HepG2 (cell line): ENCODE results near the gene ZMYND8. TPM values are rescaled to one million over a fixed set of nuclear protein-coding genes. Genes with fewer than 3 reads are reported as not detected.

ENCODE experiments used
- ATAC-seq: fragments of 200-7000 bp; cut with Tn5 transposase; 3 replicates; pipeline ENCODE4 v1.9.1; 2020; ENCODE audit warnings: mild to moderate bottlenecking, moderate library complexity
- BruUV-seq: library from RNA; stranded (reverse); fragments of 400-500 nt; replicated peaks from 2 replicates; lab custom pipeline; 2021; lab: Mats Ljungman, UMichigan
- CTCF ChIA-PET: fragments of 300-600 bp; formaldehyde crosslinking; extraction: SDS; loops from one replicate; lab custom pipeline; 2021; ENCODE audit warnings: low total read pairs, inconsistent platforms, low intra/inter-chr PET ratio; lab: Yijun Ruan, JAX
- POLR2A ChIA-PET: fragments of 350-600 bp; sonication (Branson Sonifier 250); formaldehyde crosslinking; loops from one replicate; lab custom pipeline; 2020; ENCODE audit warnings: antibody characterized with exemption, inconsistent platforms; lab: Yijun Ruan, JAX
- DNase-seq: peaks from one replicate; pipeline ENCODE4 v3.0.0-alpha.2; 2015; ENCODE audit warnings: low spot score
- FAIRE-seq: peaks from 3 replicates; lab custom pipeline; 2011; peaks lifted over from hg19 to GRCh38; lab: Jason Lieb, UNC
- H2AFZ ChIP-seq: one replicate; pipeline ENCODE4 v1.6.1; 2011; ENCODE audit warnings: low read length, inconsistent platforms
- H3K27ac ChIP-seq: fragments of 300-600 bp; 3 replicates; pipeline ENCODE4 v1.8.0; 2011; ENCODE audit warnings: mixed run types, mild to moderate bottlenecking, mixed read lengths, low read length, inconsistent platforms; ENCODE audit not compliant: insufficient read depth; ENCODE audit errors: extremely low read length
- H3K27me3 ChIP-seq, 2 experiments: fragments of 200-600 bp in 1 of 2; 2 replicates in 1 of 2; 3 replicates in 1 of 2; pipeline versions ENCODE4 v1.6.0 to v1.8.0; 2011; ENCODE audit warnings: low read length in 2 of 2, mild to moderate bottlenecking in 2 of 2, moderate library complexity in 2 of 2, inconsistent platforms in 1 of 2; ENCODE audit not compliant: insufficient read depth in 2 of 2, control insufficient read depth in 1 of 2
- H3K36me3 ChIP-seq, 2 experiments: fragments of 200-600 bp in 1 of 2; replicated peaks in 1 of 2; 2 replicates in 1 of 2; 3 replicates in 1 of 2; pipeline versions ENCODE4 v1.5.1 to v1.8.0; 2011; ENCODE audit warnings: low read length in 2 of 2, inconsistent platforms in 1 of 2; ENCODE audit not compliant: insufficient read depth in 2 of 2, control insufficient read depth in 1 of 2
- H3K4me1 ChIP-seq: 2 replicates; pipeline ENCODE4 v1.5.1; 2012; ENCODE audit warnings: low read length, inconsistent platforms; ENCODE audit not compliant: insufficient read depth
- H3K4me2 ChIP-seq: 2 replicates; pipeline ENCODE4 v1.6.0; 2011; ENCODE audit warnings: low read depth, low read length, inconsistent platforms
- H3K4me3 ChIP-seq, 3 experiments: fragments of 200-600 bp in 1 of 3; sonication (generic), shearing (Covaris generic) in 1 of 3; replicated peaks in 1 of 3; 2 replicates each; pipeline ENCODE4 v1.5.1; 2011 to 2016; ENCODE audit warnings: low read length in 3 of 3, inconsistent platforms in 2 of 3, low read depth in 2 of 3, mild to moderate bottlenecking in 2 of 3, control low read depth in 1 of 3, mixed read lengths in 1 of 3; ENCODE audit not compliant: insufficient read depth in 1 of 3
- H3K79me2 ChIP-seq: one replicate; pipeline ENCODE4 v1.6.1; 2011; ENCODE audit warnings: low read length, inconsistent platforms; ENCODE audit not compliant: insufficient read depth
- H3K9ac ChIP-seq: 2 replicates; pipeline ENCODE4 v1.6.0; 2011; ENCODE audit warnings: mild to moderate bottlenecking, low read depth, low read length, inconsistent platforms; ENCODE audit not compliant: insufficient read depth
- H3K9me3 ChIP-seq: 2 replicates; pipeline ENCODE4 v1.5.1; 2012; ENCODE audit warnings: mild to moderate bottlenecking, low read length
- H4K20me1 ChIP-seq: 2 replicates; pipeline ENCODE4 v1.6.0; 2011; ENCODE audit warnings: inconsistent platforms, mild to moderate bottlenecking, low read length, moderate library complexity; ENCODE audit not compliant: insufficient read depth
- AHR ChIP-seq: IDR thresholded peaks from 2 replicates; pipeline ENCODE4 v1.6.1; 2018; ENCODE audit warnings: missing genetic modification reagents, missing compliant biosample characterization
- FOSL1 ChIP-seq: sonication (generic); formaldehyde crosslinking; IDR thresholded peaks from 2 replicates; pipeline ENCODE4 v1.9.0; 2021; ENCODE audit warnings: missing genetic modification reagents, borderline replicate concordance
- HNF4G ChIP-seq, 2 experiments: sonication (generic) in 1 of 2; formaldehyde crosslinking in 1 of 2; IDR thresholded peaks; 2 replicates each; pipeline versions ENCODE4 v1.4.0 to v1.6.1; 2011 to 2020; ENCODE audit warnings: borderline replicate concordance in 2 of 2, low read depth in 2 of 2, mild to moderate bottlenecking in 2 of 2, low read length in 1 of 2, missing genetic modification reagents in 1 of 2, moderate library complexity in 1 of 2
- KLF13 ChIP-seq: sonication (generic); formaldehyde crosslinking; IDR thresholded peaks from 2 replicates; pipeline ENCODE4 v1.4.0; 2020; ENCODE audit warnings: mild to moderate bottlenecking, missing genetic modification reagents
- KMT2A ChIP-seq: sonication (generic); formaldehyde crosslinking; IDR thresholded peaks from 2 replicates; pipeline ENCODE4 v1.4.0; 2020; ENCODE audit warnings: missing genetic modification reagents
- SUZ12 ChIP-seq: fragments of 150-350 bp; IDR thresholded peaks from 2 replicates; pipeline ENCODE4 v1.6.1; 2014; ENCODE audit warnings: low read depth, low read length
- ZNF549 ChIP-seq: sonication (generic); formaldehyde crosslinking; IDR thresholded peaks from 2 replicates; pipeline ENCODE4 v1.5.0; 2020; ENCODE audit warnings: missing genetic modification reagents
- ZNF891 ChIP-seq: sonication (generic); formaldehyde crosslinking; IDR thresholded peaks from 2 replicates; pipeline ENCODE4 v1.5.0; 2020; ENCODE audit warnings: mild to moderate bottlenecking, missing genetic modification reagents
- ZZZ3 ChIP-seq: sonication (generic); formaldehyde crosslinking; IDR thresholded peaks from 2 replicates; pipeline ENCODE4 v1.4.0; 2020; ENCODE audit warnings: missing genetic modification reagents, mild to moderate bottlenecking, borderline replicate concordance
- WGBS: methylation state at CpG from one replicate; pipeline ENCODE4 v1.1.6; 2017; ENCODE audit warnings: low lambda C conversion rate; 5-methylcytosine and 5-hydroxymethylcytosine counted together
- in situ Hi-C: cut with HindIII; loops from 2 replicates; pipeline ENCODE4 v1.10.0; 2017; ENCODE audit warnings: low pct_unique_long_range_greater_than_20kb; ENCODE audit not compliant: extremely low pct_ligation_motif_present
- intact Hi-C: fragments of 100-400 bp; cut with micrococcal nuclease; formaldehyde crosslinking; loops from one replicate; pipeline ENCODE4 v1.10.0; 2022; ENCODE audit not compliant: unreplicated experiment
- polyA plus RNA-seq, 8 experiments: library from polyadenylated mRNA; depleted of rRNA in 3 of 8; stranded (reverse) in 7 of 8; unstranded in 1 of 8; fragments of >200 nt; fragmentation: Illumina TruSeq in 4 of 8; extraction: Trizol in 4 of 8; gene quantifications; 2 replicates each; pipeline versions ENCODE4 v1.2.1 to v1.2.3, GENCODE V29; 2011 to 2016; ENCODE audit warnings: low read depth in 4 of 8, missing spikeins in 1 of 8, mixed read lengths in 1 of 8; ENCODE audit not compliant: insufficient read depth in 1 of 8
- total RNA-seq, 5 experiments: library from RNA; depleted of rRNA; stranded (reverse); fragments of >200 nt; fragmentation: Illumina TruSeq; extraction: Trizol; gene quantifications; 2 replicates each; pipeline ENCODE4 v1.2.3, GENCODE V29; 2016; ENCODE audit warnings: low read depth in 1 of 5
- TF ChIP-seq, protein P1 (sequence below): sonication (generic); formaldehyde crosslinking; IDR thresholded peaks from 2 replicates; pipeline ENCODE4 v1.4.0; 2020; ENCODE audit warnings: mild to moderate bottlenecking, missing genetic modification reagents
- TF ChIP-seq, protein P2 (sequence below): sonication (generic); formaldehyde crosslinking; IDR thresholded peaks from 2 replicates; pipeline ENCODE4 v1.8.0; 2022; ENCODE audit warnings: missing genetic modification reagents, mild to moderate bottlenecking, inconsistent platforms, borderline replicate concordance
- TF ChIP-seq, protein P3 (sequence below): sonication (generic); formaldehyde crosslinking; IDR thresholded peaks from 2 replicates; pipeline ENCODE4 v1.5.0; 2020; ENCODE audit warnings: mild to moderate bottlenecking, missing genetic modification reagents

Gene ZMYND8
- total and polyA plus RNA-seq, 2 of the 13 experiments (the other 11 are each of a cell fraction or from before 2014, with no cell fraction given) = 53.9 to 84.7 TPM

DNA sequence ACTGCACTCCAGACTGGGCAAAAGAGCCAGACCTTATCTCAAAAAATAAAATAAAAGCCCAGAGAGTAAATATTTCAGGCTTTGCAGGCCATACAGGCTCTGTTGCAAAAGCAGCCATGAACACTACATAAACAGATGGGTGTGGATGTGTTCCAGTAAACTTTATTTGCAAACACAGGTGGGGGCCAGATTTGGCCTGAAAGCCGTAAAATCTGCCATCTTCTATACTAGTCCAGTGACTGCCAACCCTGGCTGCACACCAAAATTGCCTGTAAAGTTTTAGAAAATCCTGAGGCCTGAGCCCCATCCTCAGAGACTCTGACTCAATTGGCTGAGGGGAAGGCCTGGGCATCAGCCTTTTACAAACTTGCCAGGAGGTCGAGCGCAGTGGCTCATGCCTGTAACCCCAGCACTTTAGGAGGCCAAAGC, 103.6 kb downstream of the ZMYND8 start:
- no peak overlapping the region for H3K4me2 ChIP-seq
- FAIRE-seq (no peak), ATAC-seq (no peak), DNase-seq (no peak)
- H3K27me3 ChIP-seq = no peaks in the 10 kb centered on the region
- 100% methylated on average over 3 of the region's 3 CpGs for WGBS
- no peak overlapping the region for H3K9ac ChIP-seq
- H3K27ac ChIP-seq = no peak overlapping the region
- in situ Hi-C loops (no loop called here), intact Hi-C loops (loop anchor here (5.0 kb wide), 1 partner anchor 36 kb away; no protein-coding TSS in a partner anchor)
- POLR2A ChIA-PET = no interaction called here
- H4K20me1 ChIP-seq = peaks cover 53% of the 10 kb centered on the region
- H2AFZ ChIP-seq = no peak overlapping the region
- peaks cover 36% of the 10 kb centered on the region for H3K4me1 ChIP-seq
- peaks cover 21% of the 10 kb centered on the region for H3K79me2 ChIP-seq
- H3K9me3 ChIP-seq = no peaks in the 10 kb centered on the region
- BruUV-seq = no TSS peak
- CTCF ChIA-PET = no interaction called here
- H3K4me3 ChIP-seq = no peak overlapping the region
- H3K36me3 ChIP-seq = peaks cover 48 to 83% of the 10 kb centered on the region in 2 experiments
- TF ChIP-seq, protein P1, sequence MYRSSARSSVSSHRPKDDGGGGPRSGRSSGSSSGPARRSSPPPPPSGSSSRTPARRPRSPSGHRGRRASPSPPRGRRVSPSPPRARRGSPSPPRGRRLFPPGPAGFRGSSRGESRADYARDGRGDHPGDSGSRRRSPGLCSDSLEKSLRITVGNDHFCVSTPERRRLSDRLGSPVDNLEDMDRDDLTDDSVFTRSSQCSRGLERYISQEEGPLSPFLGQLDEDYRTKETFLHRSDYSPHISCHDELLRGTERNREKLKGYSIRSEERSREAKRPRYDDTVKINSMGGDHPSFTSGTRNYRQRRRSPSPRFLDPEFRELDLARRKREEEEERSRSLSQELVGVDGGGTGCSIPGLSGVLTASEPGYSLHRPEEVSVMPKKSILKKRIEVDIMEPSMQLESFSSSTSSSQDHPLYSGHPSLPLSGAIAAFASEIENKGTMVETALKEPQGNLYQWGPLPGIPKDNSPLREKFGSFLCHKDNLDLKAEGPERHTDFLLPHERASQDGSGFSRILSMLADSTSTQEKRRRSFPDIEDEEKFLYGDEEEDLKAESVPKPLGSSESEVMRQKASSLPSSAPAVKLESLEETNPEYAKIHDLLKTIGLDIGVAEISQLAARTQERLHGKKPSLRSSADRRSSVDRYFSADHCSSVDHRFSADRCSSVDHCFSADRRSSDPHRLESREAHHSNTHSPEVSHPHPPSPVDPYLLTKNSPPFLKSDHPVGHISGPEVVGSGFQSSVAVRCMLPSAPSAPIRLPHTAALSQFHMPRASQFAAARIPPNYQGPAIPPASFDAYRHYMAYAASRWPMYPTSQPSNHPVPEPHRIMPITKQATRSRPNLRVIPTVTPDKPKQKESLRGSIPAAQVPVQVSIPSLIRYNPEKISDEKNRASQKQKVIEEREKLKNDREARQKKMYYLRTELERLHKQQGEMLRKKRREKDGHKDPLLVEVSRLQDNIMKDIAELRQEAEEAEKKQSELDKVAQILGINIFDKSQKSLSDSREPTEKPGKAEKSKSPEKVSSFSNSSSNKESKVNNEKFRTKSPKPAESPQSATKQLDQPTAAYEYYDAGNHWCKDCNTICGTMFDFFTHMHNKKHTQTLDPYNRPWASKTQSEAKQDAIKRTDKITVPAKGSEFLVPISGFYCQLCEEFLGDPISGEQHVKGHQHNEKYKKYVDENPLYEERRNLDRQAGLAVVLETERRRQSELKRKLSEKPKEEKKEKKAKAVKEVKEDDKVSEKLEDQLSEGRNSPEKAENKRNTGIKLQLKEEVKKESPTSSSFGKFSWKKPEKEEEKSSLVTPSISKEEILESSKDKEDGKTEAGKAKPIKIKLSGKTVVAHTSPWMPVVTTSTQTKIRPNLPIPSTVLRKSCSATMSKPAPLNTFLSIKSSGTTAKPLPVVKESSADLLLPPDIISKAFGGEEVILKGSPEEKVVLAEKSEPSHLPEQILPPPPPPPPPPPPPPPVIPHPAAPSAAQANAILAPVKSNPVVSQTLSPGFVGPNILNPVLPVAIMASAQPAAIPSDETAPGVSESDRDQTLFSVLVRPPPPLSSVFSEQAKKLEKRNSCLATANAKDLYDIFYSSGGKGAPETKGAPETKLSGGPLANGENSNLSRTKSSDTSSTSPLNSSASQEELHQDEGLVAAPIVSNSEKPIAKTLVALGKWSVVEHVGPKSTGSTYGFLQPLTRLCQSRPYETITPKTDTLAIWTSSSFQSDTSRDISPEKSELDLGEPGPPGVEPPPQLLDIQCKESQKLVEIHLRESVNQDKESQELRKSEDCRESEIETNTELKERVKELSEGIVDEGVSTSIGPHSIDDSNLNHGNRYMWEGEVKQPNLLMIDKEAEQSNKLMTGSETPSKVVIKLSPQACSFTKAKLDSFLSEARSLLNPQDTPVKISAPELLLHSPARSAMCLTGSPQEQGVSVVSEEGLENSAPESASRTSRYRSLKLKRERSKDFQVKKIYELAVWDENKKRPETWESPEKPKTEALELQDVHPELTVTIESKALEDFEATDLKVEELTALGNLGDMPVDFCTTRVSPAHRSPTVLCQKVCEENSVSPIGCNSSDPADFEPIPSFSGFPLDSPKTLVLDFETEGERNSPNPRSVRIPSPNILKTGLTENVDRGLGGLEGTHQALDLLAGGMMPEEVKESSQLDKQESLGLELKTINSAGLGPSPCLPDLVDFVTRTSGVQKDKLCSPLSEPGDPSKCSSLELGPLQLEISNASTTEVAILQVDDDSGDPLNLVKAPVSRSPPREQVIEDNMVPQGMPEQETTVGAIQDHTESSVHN (CRISPR knock-in tag) = no peak
- TF ChIP-seq FOSL1 (CRISPR knock-in tag) = no peak
- no peak for TF ChIP-seq KMT2A (CRISPR knock-in tag)
- TF ChIP-seq, protein P2, sequence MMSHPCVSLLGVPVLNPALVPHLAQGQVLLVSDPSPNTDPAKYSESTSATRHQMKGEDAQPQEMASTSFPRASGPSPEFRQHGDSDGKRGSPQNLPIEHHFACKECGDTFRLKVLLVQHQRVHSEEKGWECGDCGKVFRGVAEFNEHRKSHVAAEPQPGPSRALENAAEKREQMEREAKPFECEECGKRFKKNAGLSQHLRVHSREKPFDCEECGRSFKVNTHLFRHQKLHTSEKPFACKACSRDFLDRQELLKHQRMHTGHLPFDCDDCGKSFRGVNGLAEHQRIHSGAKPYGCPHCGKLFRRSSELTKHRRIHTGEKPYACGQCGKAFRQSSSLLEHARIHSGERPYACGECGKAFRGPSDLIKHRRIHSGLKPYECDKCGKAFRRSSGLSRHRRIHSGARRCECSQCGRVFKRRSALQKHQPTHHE (CRISPR knock-in tag) = 0 out of 2 replicates have a peak, but pooled peaks have one; percentile 19
- no peak for TF ChIP-seq KLF13 (CRISPR knock-in tag)
- no peak for TF ChIP-seq ZNF891 (CRISPR knock-in tag)
- TF ChIP-seq, protein P3, sequence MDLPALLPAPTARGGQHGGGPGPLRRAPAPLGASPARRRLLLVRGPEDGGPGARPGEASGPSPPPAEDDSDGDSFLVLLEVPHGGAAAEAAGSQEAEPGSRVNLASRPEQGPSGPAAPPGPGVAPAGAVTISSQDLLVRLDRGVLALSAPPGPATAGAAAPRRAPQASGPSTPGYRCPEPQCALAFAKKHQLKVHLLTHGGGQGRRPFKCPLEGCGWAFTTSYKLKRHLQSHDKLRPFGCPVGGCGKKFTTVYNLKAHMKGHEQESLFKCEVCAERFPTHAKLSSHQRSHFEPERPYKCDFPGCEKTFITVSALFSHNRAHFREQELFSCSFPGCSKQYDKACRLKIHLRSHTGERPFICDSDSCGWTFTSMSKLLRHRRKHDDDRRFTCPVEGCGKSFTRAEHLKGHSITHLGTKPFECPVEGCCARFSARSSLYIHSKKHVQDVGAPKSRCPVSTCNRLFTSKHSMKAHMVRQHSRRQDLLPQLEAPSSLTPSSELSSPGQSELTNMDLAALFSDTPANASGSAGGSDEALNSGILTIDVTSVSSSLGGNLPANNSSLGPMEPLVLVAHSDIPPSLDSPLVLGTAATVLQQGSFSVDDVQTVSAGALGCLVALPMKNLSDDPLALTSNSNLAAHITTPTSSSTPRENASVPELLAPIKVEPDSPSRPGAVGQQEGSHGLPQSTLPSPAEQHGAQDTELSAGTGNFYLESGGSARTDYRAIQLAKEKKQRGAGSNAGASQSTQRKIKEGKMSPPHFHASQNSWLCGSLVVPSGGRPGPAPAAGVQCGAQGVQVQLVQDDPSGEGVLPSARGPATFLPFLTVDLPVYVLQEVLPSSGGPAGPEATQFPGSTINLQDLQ = no peak
- no peak for TF ChIP-seq ZNF549 (CRISPR knock-in tag)
- no peak for TF ChIP-seq AHR (CRISPR knock-in tag)
- TF ChIP-seq SUZ12 = no peak
- no peak for TF ChIP-seq ZZZ3 (CRISPR knock-in tag)
- TF ChIP-seq HNF4G (IDR thresholded peaks at IDR 0.05; ENCODE audit: borderline replicate concordance, low read depth, low read length) = no peak
- TF ChIP-seq HNF4G (CRISPR knock-in tag; IDR thresholded peaks at IDR 0.05; ENCODE audit: borderline replicate concordance, low read depth) = no peak
